ENCODE data around the gene NLRC5.
"Not testable (repeated sequence)": the region's sequence is repeated elsewhere in the genome, so short reads cannot be mapped to it uniquely, and the experiment has no call there.

Gene NLRC5

DNA sequence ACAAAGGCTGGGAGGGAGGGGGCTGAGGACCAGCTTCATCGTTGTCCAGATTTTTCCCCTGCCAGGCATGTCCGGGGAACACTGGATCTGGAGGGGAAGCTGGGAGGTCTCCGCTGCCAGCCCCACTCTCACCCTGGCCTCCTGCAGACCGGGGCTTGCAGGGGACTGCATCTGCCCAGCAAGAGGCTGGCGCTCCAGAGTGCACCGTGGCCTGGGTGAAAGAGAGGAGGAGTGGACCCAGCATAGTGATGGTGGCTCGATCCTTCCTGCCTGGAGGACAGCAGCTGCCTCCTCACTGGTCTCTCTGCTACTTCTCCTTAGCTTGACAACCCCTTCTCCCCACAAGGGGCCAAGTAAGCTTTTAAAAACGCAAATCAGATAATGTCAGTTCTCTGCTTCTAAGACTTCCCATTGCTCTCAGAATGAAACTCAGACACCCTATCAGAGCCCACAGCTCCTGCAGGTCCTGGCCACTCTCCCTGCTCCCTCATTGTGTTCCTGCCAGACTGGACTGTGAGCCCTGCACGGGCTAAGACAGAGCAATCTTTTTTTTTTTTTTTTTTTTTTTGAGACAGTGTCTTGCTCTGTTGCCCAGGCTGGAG is 118.1 kb downstream of the NLRC5 start:
- DNase-seq = no peak

DNA sequence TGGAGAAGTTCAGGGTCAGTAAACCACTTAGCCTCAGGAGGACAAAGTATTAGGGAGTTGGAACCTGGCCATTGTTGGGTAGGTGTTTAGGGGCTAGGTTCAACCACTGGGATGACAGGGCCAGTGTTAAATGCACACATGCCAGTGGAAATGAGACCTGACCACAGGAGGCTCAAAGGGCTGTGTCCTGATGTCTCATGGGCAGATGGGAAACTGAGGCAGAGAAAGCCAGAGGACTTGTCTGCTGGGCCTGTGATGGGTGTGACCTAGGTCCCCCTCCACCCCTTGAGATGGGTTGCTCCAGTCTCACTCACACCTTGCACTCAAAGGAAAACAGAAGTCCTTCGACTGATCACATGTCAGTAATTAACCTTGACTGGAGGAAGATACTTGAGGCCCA is 119.1 kb downstream of the NLRC5 start:
- no peak for DNase-seq

DNA sequence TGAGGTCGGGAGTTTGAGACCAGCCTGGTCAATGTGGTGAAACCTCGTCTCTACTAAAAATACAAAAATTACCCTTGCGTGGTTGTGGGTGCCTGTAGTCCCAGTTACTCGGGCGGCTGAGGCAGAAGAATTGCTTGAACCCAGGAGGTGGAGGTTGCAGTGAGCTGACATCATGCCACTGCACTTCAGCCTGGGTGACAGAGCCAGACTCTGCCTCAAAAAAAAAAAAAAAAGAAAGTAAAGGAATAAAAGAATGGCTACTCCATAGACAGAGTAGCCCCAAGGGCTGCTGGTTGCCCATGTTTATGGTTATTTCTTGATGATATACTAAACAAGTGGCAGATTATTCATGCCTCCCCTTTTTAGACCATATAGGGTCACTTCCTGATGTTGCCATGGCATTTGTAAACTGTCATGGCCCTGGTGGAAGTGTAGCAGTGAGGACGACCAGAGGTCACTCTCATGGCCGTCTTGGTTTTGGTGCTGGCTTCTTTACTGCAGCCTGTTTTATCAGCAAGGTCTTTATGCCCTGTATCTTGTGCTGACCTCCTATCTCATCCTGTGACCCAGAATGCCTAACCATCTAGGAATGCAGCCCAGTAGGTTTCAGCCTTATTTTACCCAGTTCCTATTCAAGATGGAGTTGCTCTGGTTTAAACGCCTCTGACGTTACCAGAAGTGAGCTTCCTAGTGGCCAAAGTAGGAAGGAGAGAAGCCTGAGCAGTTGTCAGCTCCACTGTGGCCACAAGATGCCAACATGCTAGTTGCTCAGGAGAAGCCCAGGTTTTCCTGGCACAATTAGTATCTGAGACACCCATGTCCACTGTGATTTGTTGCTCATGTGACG is 120.1 kb downstream of the NLRC5 start:
- DNase-seq = not testable (repeated sequence)

DNA sequence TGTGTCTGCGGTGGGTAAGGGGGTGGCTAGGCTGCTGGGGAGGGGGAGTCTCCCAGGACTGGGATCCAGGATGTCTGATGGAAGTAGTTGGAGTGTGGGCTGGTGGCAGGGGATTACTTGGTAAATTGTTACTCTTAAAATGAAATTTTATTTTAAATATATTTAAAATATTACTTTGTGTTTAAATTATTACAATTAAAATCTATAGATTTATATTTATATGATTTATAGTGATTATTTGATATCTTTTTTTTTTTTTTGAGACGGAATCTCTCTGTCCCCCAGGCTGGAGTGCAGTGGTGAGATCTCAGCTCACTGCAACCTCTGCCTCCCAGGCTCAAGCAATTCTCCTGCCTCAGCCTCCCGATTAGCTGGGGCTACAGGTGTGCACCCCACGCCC is 121.6 kb downstream of the NLRC5 start:
- no peak for DNase-seq

DNA sequence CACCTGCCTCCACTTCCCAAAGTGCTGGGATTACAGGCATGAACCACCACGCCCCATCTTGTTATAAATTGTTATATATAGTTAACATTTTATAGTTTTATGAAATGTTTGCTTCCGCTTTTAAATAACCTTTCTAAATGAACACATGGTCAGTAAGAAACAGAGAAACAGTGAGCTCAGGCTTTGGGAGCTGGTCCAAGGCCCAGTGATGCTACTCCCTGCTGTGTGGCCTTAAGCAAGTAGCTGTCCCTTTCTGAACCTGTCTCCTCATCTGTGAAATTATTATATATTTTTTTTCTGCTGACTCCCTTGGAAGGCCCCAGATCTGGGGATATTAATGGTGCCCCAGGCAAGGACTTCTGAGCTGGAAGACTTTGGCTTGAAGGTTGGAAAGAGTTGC is 122.1 kb downstream of the NLRC5 start:
- DNase-seq = no peak

DNA sequence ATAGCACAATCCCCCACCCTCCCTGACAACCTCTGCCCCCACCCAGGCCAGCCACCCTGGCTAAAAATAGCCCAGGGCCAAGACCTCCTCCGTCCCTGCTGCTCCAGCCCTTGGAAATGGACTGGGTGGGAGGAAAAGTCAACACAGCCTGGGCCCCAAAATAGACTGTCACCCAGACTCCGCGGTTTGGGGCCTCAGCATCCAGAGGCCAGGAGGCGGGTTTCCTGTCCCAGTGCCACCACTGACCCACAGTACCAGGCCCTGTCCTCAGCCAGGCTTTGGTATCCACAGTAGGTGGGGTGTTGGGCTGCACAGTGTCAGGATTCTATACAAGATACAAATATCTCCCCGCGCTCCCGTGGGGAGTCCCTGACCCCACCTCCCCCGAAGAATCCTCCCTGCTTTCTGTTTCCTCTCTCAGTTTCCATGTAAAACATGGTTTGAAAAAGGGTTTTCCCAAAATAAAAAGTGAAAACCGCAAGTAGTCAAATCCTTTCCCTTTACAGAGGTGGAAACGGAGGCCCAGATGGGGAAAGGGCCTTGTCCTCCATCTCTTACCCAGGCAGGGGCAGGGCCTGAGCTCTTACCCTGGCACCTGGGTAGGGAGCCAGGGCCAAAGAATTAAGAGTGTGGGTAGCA is 123.2 kb downstream of the NLRC5 start:
- no peak for DNase-seq

DNA sequence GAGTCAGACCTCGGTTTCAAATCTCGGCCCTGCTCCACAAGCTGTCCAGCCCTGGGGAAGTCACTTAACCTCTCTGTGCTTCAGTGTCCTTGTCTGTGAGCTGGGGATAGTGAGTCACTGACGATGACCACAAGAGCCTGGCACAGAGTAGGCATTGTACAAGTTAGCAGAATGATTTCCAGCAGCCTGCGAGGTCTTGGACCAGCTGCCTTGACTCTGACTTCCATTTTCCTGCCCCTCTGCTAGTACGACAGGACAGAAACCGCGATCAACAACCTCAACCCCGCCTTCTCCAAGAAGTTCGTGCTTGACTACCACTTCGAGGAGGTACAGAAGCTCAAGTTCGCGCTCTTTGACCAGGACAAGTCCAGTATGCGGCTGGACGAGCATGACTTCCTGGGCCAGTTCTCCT is 123.7 kb downstream of the NLRC5 start:
- DNase-seq = no peak

DNA sequence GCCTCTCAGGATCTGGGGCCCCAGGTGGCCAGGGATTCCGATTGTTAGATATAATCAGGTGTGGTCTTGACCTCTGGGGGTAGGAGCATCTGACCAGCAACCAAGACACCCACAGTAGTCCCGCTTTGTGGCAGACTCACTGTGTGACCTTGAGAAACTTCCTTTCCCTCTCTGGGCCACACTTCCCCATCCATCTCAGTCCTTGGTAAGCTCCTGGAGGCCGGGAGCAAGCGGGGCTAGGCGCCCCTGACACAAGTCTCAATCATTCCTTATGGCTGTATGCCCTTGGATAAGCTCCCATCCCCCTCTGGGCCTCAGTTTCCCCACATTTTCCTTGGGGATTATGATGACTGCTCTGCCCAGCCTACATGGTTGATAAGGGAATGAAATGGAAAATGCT is 124.3 kb downstream of the NLRC5 start:
- DNase-seq = no peak

DNA sequence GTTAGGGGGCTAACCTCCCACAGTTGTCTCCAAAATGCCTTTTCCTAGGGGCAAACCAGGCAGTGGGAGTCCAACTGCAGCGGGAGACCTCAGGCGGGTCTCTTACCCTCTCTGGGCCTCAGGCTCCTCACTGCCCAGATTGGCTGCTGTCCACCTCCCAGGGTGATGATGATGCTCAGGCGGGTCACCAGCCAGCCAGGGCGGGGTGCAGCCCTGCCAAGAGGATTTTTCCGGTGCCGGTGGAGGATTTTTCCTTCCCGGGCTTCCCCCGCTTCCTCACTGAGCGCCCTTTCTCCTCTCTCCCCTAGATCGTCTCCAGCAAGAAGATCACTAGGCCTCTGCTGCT is 125.8 kb downstream of the NLRC5 start:
- no peak for DNase-seq

DNA sequence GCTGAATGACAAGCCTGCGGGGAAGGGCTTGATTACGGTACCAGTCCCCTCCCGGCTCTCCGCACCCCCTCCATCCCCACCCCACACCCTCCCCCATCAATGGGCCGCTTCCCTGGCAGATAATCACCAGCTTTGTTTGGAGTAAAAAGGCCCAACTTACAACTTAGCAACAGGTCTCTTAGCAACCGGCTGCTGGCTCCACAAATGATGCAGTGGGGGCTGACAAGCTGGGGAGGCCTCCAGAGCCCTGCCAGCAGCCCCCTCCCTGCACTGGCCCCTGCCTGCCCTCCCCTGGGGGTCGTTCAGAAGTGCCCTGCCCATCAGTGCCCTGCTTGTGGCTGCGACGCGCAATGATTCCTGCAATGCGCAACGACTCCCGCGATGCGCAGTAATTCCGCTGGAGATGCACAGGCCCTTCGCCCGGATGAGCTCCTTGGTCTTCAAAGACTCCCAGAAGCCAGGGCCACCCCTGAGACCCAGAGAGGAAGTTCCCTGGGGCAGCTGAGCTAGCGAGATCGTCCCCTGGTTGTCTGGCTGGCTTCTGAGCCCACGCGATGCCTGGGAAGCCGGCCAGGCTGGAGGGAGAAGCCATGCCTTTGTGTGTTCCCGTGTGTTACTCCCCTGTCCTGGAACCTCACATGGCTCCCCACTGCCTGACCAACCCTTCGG is 126.3 kb downstream of the NLRC5 start:
- DNase-seq = no peak

DNA sequence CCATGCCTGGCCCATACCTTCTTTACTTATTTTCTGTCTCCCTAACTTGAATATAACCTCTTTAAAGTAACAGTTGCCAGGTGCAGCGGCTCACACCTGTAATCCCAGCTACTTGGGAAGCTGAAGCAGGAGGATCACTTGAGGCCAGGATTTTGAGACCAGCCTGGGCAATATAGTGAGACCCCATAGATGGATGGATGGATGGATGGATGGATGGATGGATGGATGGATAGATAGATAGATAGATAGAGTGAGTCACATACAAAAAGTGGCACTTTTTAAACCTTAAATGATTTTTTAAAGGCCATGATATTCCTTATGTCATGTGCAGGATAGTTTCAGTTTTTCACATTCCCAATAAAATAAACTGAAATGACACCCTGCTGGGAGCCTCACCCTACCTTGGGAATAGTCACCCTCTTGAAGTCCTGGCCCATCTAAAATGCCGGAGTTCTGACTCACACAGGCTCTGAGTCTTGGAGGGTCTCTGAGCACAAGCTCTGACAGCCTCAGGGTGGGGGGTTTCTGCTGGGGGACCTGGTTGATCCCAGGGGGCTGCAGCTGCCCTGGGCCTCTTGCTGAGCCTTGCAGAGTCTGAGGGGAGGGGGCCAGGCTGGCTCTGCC is 129.2 kb downstream of the NLRC5 start:
- no peak for DNase-seq

DNA sequence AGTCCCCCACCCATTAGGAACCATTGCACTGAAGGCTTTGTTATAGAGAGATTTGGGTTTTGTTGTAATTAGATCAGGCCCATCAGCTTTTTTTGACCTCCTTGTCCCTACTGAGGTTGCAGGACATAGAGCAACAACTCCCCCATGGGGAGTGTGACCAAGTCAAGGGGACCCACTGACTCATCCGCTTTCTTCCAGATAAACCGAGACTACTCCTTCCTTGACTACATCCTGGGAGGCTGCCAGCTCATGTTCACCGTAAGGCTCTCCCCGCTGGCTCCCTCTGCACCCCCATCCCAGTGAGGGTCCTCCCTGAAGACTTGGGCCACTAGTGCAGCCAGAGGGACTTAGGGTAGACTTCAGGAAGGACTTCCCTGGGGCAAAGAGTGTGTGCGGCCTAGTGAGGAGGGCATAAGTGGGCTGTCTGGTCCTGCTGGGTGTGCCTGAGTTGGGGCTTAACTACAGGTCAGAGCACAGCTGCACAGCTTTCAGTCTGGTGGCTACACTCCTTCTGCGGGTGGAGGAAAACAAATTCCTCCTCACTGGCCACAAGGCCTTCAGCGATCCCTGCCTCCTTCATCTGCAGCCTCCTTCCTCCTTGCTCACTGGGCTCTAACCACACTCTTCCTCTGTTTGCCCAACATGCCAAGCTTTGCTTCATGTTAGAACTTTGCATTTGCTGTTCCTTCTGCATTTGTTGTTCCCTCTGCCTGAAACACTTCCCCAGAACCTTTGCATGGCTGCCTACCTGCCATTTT is 134.0 kb downstream of the NLRC5 start:
- no peak for DNase-seq

DNA sequence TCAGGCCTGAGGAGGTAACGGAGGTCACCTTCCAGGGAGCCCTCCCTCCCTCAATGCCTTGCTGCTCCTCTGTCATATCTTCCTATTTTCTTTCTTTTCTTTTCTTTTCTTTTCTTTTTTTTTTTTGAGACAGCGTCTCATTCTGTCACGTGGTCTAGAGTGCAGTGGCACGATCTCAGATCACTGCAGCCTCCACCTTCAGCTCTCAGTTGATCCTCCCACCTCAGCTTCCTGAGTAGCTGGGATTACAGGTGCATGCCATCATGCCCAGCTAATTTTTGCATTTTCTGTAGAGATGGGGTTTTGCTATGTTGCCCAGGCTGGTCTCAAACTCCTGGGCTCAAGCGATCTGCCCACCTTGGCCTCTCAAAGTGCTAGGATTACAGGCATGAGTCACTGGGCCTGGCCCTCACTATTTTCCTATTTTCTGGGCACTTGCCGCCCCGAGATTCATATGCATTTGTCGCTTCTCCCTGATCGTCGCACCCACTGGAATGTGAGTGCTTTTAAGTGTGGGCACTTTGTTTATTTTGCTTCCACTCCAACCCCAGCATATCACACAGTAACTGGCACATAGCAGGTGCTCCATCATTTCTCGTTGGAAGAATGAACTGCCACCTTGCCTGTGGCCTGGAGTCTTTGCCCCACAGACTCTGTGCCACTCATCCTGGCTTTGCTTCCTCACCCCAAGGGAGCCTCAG is 134.8 kb downstream of the NLRC5 start:
- no peak for DNase-seq

DNA sequence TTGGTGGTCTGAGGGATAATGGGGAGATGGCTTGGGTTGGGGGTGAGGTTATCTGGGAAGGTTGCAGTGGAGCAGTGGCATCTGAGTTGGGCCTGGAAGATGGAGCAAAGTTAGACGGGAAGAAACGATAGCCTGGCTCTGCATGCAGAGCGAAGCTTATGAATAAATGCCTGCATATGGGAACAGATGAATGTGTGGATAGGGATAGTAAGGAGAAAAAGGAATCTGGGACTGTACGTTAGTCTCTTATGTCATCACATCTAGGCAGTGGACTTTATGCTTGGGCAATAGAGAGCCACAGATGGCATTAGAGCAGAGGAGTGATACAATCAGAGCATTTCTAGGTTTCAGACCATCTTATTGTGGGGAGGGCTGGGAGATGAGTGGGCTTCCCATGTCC is 136.0 kb downstream of the NLRC5 start:
- no peak for DNase-seq

DNA sequence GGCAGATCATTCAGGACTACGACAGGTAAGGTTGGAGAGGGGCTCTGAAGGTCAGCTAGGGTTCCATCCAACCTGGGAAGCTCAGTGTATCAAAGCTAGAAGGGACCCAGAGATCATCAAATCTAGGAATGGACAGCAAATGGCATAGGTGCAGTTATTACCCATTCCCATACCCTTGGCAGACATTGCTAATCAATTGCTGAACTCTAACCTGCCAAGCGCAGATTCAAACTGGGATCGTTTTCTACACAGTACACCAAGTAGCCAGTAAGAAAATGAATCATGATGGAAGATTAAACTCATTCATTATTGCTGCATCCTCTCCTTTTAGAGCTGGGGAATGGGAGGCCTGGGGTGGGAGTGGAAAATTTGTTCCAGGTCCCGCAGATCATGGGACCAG is 136.6 kb downstream of the NLRC5 start:
- no peak for DNase-seq

DNA sequence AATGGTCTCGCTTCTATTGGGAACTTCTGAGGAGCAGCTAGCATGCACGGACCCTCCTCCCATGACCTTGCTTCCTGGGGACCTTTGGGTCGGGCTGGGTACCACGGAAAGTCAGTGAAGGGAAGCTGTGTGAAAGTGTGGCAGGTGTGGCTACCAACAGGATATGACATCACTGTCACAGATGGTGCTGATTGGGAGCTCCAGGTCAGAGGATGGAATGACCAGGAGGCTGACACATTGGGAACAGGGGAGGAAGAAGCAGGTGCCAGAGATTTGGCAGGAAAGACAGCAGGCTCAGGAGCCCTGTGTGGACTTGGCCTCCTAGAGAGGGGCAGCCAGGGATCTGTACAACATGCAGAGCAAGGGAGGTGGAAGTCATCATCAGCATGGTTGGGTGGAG is 137.1 kb downstream of the NLRC5 start:
- DNase-seq = no peak

DNA sequence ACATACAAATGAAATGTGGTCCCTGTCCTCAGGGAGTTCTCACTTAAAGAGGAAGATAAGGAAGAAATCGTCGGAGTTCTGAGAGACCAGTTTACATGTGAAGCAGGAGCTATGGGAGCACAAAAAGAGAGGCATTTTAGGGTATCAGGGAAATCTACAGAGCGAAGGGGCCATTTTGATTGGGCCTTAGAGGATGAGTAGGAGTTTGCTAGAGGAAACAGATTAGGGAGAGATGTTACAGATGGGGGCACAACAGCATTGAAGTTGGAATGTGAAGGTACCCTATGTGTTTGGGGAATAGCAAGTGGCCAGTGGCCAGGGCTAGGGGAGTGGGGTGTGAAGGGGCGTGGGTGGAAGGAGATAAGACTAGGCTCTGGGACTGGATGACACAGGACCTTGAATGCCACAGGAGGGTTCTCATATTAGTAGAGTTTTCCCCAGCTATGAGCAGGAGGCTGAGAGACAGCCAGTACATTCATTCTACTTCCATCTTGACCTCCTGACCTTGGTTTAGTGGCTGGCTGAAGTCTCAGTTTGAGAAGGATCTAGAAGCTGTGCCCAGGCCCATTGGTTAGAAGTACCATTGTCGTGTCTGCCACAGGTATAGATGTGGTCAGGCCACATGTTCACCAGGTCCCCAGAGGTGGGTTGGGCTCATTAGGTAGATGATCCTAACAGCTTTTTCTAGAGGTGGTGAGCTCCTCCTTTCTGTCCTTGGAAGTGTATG is 137.8 kb downstream of the NLRC5 start:
- no peak for DNase-seq

DNA sequence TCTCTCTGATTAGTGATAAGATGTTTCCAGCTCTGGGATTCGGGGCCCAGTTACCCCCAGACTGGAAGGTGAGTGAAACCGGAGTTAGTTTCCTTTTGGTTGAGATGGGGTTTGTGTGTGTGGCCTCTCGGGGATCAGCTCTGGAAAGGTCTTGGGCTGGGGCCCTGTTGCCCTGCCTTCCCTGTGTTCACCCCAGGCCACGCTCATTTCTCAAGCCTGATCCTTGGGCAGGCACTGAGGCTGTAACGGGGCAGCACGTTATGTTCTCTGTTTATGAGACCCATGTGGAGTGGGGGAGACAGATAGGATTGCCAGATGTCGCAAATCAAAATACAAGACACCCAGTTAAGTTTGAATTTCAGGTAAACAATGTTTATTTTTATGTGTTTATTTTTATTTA is 138.5 kb downstream of the NLRC5 start:
- DNase-seq = no peak

DNA sequence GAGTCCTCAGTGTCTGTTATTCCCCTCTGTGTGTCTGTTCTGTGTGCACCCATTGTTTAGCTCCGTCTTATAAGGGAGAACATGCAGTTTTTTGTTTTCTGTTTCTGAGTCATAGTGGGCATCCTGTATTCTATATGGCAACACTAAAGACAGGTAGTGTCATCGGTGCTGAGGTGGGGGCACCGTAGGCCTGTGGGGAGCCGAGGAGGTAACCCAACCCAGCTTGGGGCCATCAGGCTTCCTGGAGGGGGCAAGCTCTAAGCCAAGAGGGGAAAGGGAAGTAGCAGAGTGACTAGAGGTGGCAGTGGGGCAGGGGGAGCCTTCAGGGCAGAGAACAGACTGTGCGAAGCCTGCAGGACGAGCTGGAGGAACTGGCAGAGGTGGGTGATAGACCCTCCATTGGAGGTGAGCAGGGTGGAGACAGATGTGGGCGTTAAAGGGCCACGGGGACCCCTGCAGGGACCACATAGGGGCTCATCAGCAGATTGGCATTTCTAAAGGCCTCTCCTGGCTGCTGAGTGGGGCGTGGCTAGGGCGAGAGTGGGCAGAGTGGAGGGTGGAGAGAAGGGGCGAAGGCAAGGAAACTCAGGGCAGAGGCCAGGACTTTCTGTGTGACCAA is 139.5 kb downstream of the NLRC5 start:
- DNase-seq = peak; percentile 38

DNA sequence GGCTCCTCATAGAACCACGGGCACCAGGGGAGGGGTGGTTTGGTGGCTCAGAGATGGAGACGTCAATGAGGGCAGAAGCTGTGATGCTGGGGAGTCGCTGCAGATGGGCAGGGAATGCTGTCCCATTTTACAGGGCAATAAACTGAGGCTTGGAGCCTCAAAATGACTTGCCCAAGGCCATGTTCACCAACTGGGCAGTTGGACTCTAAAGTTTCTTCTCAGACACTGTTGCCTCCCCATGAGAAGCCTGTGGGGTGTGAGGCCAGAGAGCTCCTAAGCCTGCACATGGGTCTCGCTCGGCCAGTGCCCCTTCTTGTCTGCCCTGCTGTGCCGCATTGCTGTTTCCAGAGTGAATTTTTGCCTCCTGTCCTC is 141.6 kb downstream of the NLRC5 start:
- no peak for DNase-seq
